ENCODE measurements around the gene PHACTR4.
A peak's percentile ranks its signal among the peaks of the same experiment; 100 is the strongest.
"Not testable (repeated sequence)": the region's sequence is repeated elsewhere in the genome, so short reads cannot be mapped to it uniquely, and the experiment has no call there.

PHACTR4 gene

DNA sequence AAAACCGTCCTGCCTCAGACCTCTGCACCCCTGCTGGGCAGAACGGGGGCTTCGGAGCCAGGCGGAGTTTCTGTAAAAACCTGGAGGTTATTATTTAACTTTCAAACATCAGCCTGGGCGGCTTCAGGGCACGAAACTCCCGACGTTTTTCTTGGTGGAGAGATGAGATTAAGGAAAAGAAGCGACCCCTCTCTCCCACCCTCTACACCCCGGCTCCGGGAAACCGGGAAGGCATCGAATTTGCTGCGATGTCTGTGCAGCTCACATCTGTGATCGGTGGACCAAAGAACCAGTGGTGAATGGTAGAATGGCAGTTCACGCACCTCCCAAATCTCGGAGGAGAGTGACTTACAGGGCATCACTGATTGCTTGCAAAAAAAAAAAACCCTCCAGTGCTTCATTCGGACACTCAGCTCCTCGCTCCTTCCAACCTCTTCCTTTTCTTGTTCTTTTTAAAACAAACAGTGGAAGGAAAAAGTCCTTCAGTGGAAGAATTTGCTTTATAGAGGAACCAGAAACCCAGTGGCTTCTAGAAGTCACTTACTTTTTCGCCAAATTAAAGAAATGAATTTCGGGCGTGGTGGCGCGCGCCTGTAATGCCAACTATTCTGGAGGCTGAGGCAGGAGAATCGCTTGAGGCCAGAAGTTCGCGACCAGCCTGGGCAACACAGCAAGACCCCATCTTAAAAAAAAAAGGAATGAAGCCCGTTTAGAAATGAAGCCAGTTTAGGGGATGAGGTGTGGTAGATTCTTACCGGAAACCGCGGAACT, 884 bp downstream of the PHACTR4 start:
- DNase-seq (ENCODE audit: low read depth, low spot score) = peak; percentile 58

GRCh38 chr1:28371010-28371377, 1.5 kb downstream of the PHACTR4 start:
- DNase-seq (ENCODE audit: low read depth, low spot score) = no peak

DNA sequence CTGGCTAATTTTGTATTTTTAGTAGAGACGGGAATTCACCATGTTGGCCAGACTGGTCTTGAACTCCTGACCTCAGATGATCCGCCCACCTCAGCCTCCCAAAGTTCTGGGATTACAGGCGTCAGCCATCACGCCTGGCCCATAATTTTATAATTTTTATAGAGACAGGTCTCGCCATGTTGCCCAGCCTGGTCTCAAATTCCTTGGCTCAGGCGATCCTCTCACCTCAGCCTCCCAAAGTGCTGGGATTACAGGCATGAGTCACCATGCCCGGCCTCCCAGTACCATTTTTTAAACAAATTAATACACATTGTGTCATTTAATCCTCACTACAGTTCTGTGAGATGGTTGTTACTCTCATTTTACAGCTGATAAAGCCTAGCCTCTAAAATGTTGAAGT, 3.9 kb downstream of the PHACTR4 start:
- not testable (repeated sequence) for DNase-seq (ENCODE audit: low read depth, low spot score)

DNA sequence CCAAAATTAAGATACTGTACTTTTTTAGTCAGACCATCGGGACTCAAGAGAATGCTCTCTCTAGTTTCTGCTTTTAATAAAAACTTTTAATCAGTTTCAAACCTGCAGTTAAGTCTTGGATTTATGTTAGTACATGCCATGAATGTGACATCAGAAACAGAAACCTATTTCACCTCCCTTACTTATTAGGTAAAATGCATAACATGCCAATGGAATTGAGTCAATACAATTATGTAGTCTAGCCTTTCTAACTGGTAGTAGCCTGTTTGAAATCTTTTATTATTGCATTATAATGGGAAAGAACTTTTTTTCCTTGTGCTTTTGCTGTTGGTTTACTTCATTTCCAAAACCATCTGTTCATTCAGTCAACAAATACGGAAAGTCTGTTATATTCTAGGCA, 4.8 kb downstream of the PHACTR4 start:
- peak; percentile 61 for DNase-seq (ENCODE audit: low read depth, low spot score)

DNA sequence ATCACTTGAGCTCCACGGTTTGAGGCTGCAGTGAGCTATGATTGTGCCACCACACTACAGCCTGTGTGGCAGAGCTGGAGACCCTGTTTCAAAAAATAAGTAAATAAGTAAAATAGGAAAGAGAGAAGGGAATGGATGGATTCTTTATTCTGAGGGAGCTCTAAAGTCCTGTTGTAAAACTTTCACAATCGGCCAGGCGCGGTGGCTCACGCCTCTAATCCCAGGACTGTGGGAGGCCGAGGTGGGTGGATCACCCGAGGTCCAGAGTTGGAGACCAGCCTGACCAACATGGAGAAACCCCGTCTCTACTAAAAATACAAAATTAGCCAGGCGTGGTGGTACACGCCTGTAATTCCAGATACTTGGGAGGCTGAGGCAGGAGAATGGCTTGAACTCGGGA, 6.1 kb downstream of the PHACTR4 start:
- DNase-seq (ENCODE audit: low read depth, low spot score) = not testable (repeated sequence)

- DNase-seq (ENCODE audit: low read depth, low spot score) = not testable (repeated sequence)
These were observed 6.7 kb downstream of the PHACTR4 start for GRCh38 chr1:28376195-28376594.

GRCh38 chr1:28378906-28379305, 9.4 kb downstream of the PHACTR4 start:
- DNase-seq (ENCODE audit: low read depth, low spot score) = no peak

- DNase-seq (ENCODE audit: low read depth, low spot score) = no peak
These were observed 10.9 kb downstream of the PHACTR4 start for GRCh38 chr1:28380394-28380793.

- not testable (repeated sequence) for DNase-seq (ENCODE audit: low read depth, low spot score)
These were observed 14.2 kb downstream of the PHACTR4 start for GRCh38 chr1:28383785-28384184.

- DNase-seq (ENCODE audit: low read depth, low spot score) = peak; percentile 84
These were observed 22.6 kb downstream of the PHACTR4 start for GRCh38 chr1:28392027-28392652.

DNA sequence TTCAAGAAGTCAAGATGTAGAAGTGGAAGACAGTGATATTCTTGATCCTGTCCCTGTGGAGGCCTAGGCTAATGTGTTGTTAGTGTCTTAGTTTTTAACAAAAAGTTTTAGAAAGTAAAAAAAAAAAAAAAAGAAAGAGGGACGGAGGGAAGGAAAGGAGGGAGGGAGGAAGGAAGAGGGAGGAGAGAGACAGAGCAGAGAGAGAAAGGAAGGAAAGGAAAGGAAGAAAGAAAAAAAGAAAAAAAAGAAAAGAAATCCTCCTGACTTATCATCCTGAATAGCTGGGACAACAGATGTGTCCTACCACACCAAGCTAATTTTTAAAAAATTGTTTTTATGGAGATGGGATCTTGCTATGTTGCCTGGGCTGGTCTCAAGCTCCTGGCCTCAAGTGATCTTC, 24.6 kb downstream of the PHACTR4 start:
- DNase-seq (ENCODE audit: low read depth, low spot score) = no peak

- peak; percentile 39 for DNase-seq (ENCODE audit: low read depth, low spot score)
These were observed 25.6 kb downstream of the PHACTR4 start for GRCh38 chr1:28395181-28395580.

DNA sequence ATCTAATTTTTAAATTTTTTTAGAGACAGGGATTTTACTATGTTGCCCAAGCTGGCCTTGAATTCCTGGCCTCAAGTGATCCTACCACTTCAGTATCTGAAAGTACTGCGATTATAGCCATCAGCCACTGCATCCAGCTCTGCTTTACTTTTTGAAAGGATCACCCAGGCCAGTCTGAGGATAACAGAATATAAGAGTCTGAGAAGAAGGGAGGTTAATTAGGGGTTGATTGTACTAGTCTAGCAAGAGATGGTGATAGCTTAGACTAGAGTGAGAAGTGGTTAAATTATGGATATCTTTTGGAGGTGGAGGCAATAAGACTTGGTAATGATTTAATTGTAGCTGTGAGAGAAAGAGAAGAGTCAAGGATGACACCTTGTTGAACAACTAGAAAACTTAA, 32.2 kb downstream of the PHACTR4 start:
- no peak for DNase-seq (ENCODE audit: low read depth, low spot score)

DNA sequence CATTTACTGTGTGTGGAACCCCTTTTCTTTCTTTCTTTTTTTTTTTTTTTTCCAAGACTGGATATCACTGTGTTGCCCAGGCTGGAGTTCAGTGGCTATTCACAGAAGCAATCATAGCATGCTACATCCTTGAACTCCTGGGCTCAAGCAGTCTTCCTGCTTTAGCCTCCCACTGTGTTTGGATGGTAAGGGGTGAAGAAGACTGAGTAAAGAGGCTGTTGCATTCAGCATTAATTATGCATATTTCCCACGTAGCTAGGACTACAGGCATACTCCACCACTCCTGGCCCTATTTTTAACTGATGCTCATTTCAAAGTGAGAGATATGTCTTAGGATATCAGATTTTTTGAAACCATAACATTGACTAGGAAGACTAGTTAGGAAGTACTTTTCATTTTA, 39.5 kb downstream of the PHACTR4 start:
- no peak for DNase-seq (ENCODE audit: low read depth, low spot score)

- no peak for DNase-seq (ENCODE audit: low read depth, low spot score)
These were observed 42.1 kb downstream of the PHACTR4 start for GRCh38 chr1:28411656-28412055.

DNA sequence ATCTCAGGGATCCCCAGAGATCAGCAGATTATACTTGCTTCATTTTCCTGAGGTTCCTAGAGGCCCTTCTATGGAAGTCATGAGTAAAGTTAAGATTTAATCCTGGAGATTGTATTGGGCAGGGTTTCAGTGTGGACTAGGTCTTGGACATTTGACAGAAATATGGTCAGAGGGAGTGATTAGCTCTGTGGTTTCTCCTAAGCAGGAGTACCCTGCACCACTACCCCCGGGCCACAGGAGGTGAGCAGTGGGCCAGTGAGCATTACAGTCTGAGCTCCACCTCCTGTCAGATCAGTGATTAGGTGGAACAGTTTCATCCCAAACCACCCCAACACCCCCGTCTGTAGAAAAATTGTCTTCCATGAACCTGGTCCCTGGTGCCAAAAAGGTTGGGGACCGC, 43.2 kb downstream of the PHACTR4 start:
- peak; percentile 71 for DNase-seq (ENCODE audit: low read depth, low spot score)

DNA sequence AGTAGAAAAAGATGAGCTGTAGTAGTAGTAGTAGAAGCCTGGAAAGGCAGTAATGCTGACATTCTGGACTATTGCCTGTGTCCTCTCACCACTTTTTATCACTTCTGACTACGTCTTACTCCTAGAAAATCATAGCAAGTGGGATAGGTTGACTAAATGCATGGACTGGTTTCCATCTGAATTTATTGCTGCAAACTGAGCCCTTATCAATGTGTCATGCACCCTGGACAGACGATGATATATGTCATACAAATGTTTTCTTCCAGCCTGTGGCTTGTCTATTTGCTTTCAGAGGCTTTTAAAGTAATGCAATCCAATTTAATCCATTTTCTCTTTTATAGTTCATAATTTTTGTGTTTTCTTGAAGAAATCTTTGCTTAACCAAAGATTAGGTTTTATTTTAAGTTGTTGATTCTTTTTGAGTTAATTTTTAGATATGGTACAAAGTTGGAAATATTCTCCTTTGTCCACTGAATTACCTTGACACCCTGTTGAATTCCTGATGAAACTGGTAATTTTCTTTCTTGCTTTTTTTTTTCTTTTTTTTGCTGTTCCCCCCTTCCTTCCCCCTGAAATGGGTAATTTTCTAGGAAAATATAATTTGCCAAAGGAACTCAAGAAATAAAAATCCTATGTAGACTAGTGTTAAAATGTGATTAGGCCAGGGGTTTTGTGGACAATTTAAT, 47.1 kb downstream of the PHACTR4 start:
- no peak for DNase-seq (ENCODE audit: low read depth, low spot score)

- DNase-seq (ENCODE audit: low read depth, low spot score) = peak; percentile 54
These were observed 47.9 kb downstream of the PHACTR4 start for GRCh38 chr1:28417441-28417922.

DNA sequence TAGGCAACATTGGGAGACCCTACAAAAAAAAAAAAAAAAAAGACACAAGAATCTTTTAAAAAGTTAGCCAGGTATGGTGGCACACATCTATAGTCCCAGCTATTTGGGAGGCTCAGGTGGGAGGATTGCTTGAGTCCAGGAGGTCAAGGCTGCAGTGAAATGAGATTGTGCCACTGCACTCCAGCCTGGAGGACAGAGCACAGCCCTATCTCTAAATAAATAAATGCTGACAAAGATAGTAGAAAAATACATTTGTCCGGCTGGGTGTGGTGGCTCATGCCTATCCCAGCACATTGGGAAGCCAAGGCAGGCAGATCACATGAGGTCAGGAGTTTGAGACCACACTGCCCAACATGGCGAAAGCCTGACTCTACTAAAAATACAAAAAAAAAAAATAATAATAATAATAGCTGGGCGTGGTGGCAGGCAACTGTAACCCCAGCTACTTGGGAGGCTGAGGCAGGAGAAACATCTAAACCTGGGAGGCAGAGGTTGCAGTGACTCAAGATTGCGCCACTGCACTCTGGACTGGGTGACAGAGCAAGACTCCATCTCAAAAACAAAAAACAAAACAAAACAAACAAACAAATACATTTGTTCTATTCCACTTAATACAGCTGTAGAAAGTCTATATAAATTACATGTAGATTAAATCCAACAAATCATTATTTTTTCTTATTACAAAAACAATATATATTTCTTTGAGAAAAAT, 48.5 kb downstream of the PHACTR4 start:
- DNase-seq (ENCODE audit: low read depth, low spot score) = no peak

DNA sequence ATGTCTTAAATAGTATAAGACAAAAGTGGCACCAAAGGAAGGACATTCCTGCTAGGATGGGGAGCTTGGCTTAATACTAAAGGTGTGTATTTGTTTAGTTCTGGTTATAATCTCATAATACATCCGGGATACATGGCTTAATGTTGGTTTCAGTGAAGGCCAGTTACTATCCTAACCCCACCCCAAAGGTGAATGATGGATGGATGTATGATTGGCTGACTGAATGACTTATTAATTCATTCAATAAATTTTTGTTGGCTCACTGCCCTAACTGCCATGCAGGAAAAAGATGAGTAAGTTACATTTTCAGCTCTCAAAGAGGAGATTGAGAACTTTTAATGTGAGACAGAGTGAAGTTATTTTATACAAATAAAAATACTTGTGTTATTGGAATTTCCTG, 52.2 kb downstream of the PHACTR4 start:
- no peak for DNase-seq (ENCODE audit: low read depth, low spot score)

GRCh38 chr1:28426831-28427230, 57.3 kb downstream of the PHACTR4 start:
- no peak for DNase-seq (ENCODE audit: low read depth, low spot score)

DNA sequence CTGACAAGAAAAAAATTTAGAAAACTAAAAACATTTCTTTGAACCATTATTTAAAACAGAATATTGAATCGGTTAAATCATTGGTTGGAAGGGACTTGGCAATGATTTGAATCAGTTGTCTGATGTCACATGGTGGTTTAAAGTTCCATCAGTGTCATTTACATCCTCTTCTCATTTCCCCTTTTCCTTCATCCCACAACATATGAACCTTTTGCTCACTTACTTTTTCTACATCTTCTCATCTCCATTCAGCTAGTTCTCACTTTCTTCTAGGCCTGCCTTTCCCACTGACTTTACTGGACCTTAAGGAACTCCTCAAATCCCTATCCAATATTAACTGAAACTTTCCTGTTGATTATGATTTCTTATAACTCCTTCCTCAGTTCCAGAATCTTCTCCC, 58.5 kb downstream of the PHACTR4 start:
- no peak for DNase-seq (ENCODE audit: low read depth, low spot score)

Measured in astrocyte of the hippocampus (primary cell).